Neural crest cell (in vitro differentiated cells): ENCODE measurements around the gene CETN2. TPM values are rescaled to one million over a fixed set of nuclear protein-coding genes. Genes with fewer than 3 reads are reported as not detected.

Experiments used
- DNase-seq: peaks from one replicate; pipeline ENCODE4 v3.0.0; 2021; ENCODE audit warnings: low read depth, mixed read lengths, low spot score
- H3K27ac Mint-ChIP-seq: one replicate; pipeline ENCODE4 v1.8.0; 2021; ENCODE audit warnings: mild to moderate bottlenecking, mixed read lengths; ENCODE audit not compliant: unreplicated experiment
- H3K27me3 Mint-ChIP-seq: 2 replicates; pipeline ENCODE4 v1.8.0; 2021; ENCODE audit warnings: low read depth, mild to moderate bottlenecking, mixed read lengths
- H3K36me3 Mint-ChIP-seq: 2 replicates; pipeline ENCODE4 v1.8.0; 2021; ENCODE audit warnings: low read depth, mild to moderate bottlenecking, mixed read lengths
- H3K4me1 Mint-ChIP-seq: 2 replicates; pipeline ENCODE4 v1.8.0; 2021; ENCODE audit warnings: mixed read lengths
- H3K4me3 Mint-ChIP-seq: one replicate; pipeline ENCODE4 v1.8.0; 2021; ENCODE audit warnings: mild to moderate bottlenecking, mixed read lengths
- H3K9me3 Mint-ChIP-seq: 2 replicates; pipeline ENCODE4 v1.8.0; 2021; ENCODE audit warnings: mixed read lengths
- CTCF ChIP-seq: fragments of 200-600 bp; sonication (generic); conservative IDR thresholded peaks from 2 replicates; pipeline ENCODE4 v1.5.0; 2021; ENCODE audit warnings: antibody characterized with exemption, mild to moderate bottlenecking
- total RNA-seq: library from RNA; stranded (reverse); gene quantifications from 2 replicates; pipeline ENCODE4 v1.2.1, GENCODE V29; 2021

CETN2 gene
- total RNA-seq, 1 donor from 2014 or later = 60.4 TPM

DNA sequence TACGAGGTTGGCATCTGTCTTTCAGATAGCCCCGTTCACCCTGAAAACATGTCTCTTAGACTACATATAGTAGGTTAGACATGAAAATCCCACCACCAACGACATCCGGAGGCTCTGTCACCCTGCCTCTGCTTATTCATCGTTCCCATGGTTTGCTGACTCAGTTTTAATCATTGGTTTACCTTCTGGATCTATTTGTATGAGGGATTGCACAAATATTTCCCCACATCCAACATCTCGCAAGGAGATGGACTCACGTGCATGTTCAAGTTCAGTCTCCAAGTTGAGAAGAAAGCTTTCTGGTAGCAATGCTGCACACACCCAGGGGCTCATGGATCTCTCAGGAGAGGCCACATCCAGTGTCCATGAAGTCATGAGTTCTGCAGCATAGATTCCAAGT is 10.8 kb downstream of the CETN2 start:
- peaks cover 6% of the 10 kb centered on the region for H3K27me3 Mint-ChIP-seq
- DNase-seq = no peak
- TF ChIP-seq CTCF = no peak
- H3K36me3 Mint-ChIP-seq = no peaks in the 10 kb centered on the region
- H3K4me1 Mint-ChIP-seq = peaks cover 5% of the 10 kb centered on the region
- H3K27ac Mint-ChIP-seq = no peak overlapping the region
- no peaks in the 10 kb centered on the region for H3K9me3 Mint-ChIP-seq
- H3K4me3 Mint-ChIP-seq = no peak overlapping the region

DNA sequence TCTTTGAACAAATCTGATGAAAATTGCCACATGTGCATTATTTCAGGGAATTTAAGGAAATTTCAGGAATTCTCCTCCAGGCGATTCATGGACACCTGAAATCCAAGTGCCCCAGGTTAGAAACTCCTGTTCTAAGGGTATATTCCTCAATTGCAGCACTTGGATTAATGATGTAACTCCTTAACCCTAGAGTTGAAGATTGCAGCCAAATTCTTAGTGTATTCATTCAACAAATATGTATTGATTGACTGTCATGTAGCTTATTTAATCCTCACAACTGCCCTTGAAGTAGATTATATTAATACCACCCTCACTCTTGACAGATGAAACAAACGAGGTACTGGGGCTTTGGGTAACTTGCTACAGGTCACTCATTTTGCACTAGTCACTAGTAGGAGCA is 11.3 kb downstream of the CETN2 start:
- H3K4me1 Mint-ChIP-seq = peaks cover 5% of the 10 kb centered on the region
- no peaks in the 10 kb centered on the region for H3K9me3 Mint-ChIP-seq
- TF ChIP-seq CTCF = no peak
- H3K4me3 Mint-ChIP-seq = no peak overlapping the region
- H3K36me3 Mint-ChIP-seq = no peaks in the 10 kb centered on the region
- no peak overlapping the region for H3K27ac Mint-ChIP-seq
- no peak for DNase-seq
- peaks cover 6% of the 10 kb centered on the region for H3K27me3 Mint-ChIP-seq

DNA sequence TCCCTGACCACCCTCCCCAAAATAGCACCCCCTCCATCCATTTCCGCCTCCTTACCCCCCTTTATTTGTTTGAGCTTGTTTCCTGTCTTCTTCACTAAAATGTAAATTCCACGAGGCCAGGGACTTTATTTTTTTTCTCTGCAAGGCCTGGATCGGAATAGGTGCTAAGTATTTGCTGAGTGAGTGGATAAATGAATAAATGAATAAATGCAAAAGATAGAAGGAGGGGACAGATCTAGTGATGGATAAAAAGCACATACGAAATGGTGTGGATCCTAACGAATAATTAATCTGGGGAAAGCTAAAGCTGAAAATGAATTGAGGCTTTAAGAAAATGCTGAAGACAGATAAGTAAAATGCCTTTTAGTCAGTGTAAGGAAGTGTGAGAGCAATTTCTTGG is 12.2 kb downstream of the CETN2 start:
- no peak for TF ChIP-seq CTCF
- Mint-ChIP-seq H3K27me3 (peaks cover 6% of the 10 kb centered on the region), H3K9me3 (no peaks in the 10 kb centered on the region), H3K4me3 (no peak overlapping the region), H3K36me3 (no peaks in the 10 kb centered on the region), H3K4me1 (peaks cover 5% of the 10 kb centered on the region), H3K27ac (no peak overlapping the region)
- DNase-seq = no peak

- TF ChIP-seq CTCF = peak; percentile 66
- no peaks in the 10 kb centered on the region for H3K9me3 Mint-ChIP-seq
- no peak overlapping the region for H3K4me3 Mint-ChIP-seq
- peaks cover 5% of the 10 kb centered on the region for H3K4me1 Mint-ChIP-seq
- DNase-seq = peak; percentile 15
- peaks cover 6% of the 10 kb centered on the region for H3K27me3 Mint-ChIP-seq
- no peaks in the 10 kb centered on the region for H3K36me3 Mint-ChIP-seq
- H3K27ac Mint-ChIP-seq = no peak overlapping the region
Observed at GRCh38 chrX:152817078-152817764, 13.3 kb downstream of the CETN2 start.

DNA sequence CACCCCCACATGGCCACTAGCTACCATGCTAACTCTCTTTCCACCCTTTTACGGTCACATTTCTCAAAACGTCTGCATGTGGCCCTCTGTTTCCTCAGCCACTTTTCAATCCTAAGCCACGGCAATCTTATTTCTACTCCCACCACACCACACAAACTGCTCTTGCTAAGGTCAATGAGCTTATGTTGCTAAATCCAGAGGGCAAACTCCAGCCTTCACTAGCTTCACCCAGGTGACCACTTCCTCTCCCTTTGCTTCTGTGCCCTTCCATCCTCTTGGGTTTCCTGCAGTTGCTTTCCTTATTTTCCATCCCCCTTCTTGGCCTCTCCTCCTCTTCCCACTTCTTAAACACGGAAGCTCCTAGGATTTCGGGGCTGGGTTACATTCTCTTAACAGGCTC is 16.5 kb downstream of the CETN2 start:
- H3K4me1 Mint-ChIP-seq = peaks cover 9% of the 10 kb centered on the region
- DNase-seq = no peak
- no peaks in the 10 kb centered on the region for H3K9me3 Mint-ChIP-seq
- H3K4me3 Mint-ChIP-seq = no peak overlapping the region
- no peak overlapping the region for H3K27ac Mint-ChIP-seq
- H3K36me3 Mint-ChIP-seq = no peaks in the 10 kb centered on the region
- TF ChIP-seq CTCF = no peak
- H3K27me3 Mint-ChIP-seq = no peaks in the 10 kb centered on the region
